GM12873 (cell line): ENCODE results near the gene CST8.

Source experiments
- TF ChIP-seq, protein P1 (sequence below): IDR thresholded peaks from 2 replicates; pipeline ENCODE4 v1.5.1; 2012; ENCODE audit warnings: low read depth, mild to moderate bottlenecking, moderate library complexity, low read length, control low read depth; ENCODE audit not compliant: insufficient read depth; ENCODE audit errors: missing control alignments

Gene CST8

DNA sequence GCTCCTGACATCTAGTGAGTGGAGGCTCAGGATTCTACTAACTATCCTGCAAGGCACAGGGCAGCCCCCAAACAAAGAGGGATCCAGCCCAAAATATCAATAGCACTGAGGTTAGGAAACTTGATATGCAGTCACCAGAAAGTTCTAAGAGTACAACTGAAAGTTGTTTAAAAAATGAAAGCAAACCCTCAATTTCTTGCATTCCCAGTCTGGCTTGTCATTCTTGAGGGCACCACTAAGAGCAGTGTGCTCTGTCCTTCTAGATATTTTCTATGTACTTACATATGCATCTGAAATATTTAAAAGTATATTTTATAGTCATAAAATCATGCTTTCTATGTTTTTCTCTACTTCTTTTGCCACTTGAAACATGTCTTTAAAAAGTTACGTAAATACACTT, 35.9 kb downstream of the CST8 start:
- TF ChIP-seq, protein P1, sequence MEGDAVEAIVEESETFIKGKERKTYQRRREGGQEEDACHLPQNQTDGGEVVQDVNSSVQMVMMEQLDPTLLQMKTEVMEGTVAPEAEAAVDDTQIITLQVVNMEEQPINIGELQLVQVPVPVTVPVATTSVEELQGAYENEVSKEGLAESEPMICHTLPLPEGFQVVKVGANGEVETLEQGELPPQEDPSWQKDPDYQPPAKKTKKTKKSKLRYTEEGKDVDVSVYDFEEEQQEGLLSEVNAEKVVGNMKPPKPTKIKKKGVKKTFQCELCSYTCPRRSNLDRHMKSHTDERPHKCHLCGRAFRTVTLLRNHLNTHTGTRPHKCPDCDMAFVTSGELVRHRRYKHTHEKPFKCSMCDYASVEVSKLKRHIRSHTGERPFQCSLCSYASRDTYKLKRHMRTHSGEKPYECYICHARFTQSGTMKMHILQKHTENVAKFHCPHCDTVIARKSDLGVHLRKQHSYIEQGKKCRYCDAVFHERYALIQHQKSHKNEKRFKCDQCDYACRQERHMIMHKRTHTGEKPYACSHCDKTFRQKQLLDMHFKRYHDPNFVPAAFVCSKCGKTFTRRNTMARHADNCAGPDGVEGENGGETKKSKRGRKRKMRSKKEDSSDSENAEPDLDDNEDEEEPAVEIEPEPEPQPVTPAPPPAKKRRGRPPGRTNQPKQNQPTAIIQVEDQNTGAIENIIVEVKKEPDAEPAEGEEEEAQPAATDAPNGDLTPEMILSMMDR: peak; percentile 20

DNA sequence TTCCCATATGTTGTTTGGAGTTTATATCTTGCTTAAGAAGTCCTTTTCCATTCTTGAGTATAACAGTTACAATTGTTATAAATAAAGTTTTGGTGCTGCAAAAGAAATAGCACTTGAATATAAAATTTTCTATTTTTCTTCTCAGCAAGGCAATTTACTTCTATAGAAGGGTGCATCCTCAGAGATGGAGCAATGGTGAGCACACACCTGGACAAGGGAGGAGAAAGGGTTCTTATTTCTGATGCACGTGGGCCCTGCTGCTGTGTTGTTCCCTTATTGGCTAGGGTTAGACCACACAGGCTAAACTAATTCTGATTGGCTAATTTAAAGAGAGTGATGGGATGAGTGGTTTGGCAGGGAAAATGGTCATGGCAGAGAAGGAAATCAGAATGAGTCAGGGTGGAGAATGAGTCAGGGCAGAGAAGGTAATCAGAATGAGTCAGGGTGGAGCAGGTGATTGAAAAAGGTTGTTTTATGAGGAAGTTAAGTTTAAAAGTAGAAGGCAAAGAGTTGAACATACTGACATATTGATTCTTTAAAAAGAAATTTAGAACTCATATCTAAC, 38.0 kb downstream of the CST8 start:
- TF ChIP-seq, protein P1: no peak

DNA sequence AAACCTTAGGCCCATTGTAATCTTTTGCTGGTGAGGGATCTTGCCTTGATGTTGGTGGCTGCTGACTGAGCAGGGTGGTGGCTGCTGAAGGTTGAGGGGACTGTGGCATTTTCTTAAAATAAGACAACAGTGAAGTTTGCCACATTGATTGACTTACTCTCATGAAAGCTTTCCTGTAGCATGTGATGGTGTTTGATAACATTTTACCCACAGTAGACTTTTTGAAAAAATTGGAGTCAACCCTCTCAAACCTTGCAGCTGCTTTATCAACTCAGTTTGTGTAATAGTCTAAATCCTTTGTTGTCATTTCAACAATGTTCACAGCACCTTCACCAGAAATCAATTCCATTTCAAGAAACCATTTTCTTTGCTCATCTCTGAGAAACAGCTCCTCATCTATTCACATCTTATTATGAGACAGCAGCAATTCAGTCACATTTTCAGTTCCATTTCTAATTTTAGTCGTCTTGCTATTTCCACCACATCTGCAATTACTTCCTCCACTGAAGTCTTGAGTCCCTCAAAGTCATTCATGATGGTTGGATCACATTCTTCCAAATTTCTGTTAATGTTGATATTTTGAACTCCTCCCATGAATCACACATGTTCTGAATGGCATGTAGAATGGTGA, 40.1 kb downstream of the CST8 start:
- TF ChIP-seq, protein P1: no peak

DNA sequence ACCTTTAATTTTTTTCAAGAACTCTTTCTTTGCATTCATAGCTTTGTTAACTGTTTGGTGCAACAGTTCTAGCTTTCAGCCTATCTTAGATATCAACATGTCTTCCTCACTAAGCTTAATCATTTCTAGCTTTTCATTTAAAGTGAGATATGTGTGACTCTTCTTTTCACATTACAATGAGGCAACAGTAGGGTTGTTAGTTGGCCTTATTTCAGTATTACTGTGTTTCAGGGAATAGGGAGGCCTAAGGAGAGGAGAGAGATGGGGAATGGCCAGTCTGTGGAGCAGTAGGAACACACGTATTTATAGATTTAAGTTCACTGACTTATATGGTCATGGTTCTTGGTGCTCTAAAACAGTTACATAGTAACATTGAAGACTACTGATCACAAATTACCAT, 41.6 kb downstream of the CST8 start:
- TF ChIP-seq, protein P1: no peak

DNA sequence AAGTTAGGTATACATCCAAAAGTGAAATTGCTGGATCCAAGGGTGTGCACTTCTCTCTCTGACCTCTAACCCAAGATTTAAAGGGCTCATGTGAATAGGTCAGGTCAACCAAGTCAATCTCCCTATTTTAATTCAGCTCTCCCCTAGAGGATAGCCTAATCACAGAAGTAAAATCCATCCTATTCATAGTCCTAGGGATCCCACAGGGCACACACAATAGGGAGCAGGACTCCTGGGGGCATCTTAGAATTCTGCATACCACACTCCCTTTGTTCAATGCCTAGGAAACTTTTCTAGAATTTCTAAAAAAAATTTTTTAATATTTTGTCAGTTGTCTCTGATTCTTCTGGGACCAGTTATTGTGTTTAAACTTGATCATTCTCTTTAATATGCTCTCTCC, 42.2 kb downstream of the CST8 start:
- TF ChIP-seq, protein P1: no peak

DNA sequence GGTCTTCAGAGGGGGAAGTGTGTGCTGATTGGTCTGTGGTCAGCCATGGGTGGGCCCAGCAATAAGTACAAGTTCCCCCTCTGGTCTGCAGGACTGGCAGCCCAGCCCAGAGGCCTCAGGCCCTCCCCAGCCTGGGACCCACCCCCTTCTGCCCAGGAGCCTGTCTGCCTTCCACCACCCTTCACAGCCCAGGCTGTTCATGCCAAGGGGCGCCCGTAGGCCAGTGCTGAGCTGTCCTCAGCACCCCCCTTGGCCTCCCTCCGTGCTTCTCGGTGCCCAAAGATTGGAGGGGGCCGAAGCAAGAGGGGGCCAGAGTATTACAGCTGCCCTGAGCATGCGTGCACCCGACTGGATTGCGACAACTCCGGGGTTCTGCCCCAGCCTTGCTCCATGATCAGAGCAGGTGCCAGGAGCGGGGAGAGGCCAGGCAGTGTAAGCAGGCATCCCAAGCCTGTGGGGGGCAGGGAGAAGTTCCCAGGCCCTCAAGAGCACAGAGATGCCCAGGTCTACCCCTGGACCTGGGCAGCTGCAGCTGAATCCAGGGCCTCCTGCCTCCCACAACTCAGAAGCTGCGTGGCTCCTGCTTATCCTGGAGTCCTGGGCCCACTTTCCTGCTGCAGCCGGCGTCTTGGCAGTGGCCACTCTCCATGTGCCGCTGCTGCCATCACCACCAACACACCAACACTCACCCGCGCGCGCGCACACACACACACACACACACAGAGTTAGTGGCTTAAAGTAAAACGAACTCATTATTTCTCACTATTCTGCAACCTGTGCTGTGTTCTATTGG, 44.1 kb downstream of the CST8 start:
- TF ChIP-seq, protein P1: no peak

DNA sequence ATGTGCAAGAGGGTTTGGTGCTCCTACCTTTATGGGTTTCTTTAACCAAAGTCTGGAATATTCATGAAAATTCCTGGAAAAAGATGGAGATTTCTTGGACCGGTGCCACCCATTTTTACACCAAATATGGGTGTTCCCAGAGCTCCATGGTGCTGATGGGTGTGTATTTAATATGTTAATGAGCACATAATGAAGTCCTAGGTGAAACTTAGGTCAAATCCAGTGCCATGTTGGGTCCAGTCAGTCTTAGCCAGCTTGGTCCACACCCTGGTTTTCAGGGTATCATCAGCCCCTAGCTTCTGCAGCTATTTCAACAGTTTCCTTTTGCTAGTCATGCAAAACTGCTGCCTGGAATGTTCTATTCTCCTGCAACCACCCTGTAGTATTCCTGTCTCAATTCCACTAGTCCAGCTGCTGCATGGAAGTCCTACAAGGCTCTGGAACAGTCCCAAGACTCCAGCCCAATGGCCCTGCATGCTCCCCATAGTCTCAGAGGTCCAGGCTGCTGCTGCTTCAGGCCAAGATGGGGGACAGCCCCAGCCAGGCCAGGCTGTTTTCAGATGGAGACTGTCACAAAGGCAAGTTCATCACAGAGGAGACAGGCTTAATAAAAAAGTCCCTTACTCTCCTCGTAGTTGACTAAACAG, 45.5 kb downstream of the CST8 start:
- TF ChIP-seq, protein P1: no peak
